Femur (tissue), 1 donor: ENCODE results near the gene EFHD2.
"Not testable (repeated sequence)": the region's sequence is repeated elsewhere in the genome, so short reads cannot be mapped to it uniquely, and the experiment has no call there.

Source experiments
- DNase-seq: peaks from one replicate; pipeline ENCODE4 v3.0.0-alpha.2; 2017

EFHD2 gene

DNA sequence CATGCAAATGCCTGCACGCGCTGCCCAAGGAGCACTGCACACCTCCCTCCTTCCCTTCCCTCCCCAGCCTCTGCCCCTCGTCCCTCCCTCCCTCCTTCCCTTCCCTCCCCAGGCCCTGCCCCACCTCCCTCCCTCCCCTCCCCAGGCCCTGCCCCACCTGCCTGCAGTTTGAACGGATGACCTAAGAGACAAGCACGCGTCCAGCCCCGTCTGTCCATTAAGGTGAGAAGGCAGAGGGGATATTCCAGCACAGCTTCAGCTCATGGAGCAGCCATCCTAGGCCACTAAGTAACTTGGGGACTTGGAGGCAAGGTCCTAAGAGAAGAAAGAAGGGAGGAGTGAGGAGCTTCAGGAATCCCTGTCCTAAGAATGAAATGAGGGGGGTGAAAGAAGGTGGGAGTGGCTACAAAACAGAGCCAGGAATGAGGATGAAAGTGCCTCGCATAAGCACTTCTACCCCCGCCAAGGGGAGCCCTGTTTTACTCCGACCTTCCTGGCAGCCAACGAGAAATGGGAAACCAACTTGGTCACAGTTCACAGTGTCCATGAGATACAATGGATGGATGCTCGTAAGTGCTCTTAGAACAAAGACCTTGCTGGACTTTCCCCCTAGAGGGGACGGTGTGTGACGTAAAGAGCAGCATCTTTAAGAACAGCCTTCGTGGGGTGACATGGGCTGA, 21.3 kb upstream of the EFHD2 start:
- no peak for DNase-seq

DNA sequence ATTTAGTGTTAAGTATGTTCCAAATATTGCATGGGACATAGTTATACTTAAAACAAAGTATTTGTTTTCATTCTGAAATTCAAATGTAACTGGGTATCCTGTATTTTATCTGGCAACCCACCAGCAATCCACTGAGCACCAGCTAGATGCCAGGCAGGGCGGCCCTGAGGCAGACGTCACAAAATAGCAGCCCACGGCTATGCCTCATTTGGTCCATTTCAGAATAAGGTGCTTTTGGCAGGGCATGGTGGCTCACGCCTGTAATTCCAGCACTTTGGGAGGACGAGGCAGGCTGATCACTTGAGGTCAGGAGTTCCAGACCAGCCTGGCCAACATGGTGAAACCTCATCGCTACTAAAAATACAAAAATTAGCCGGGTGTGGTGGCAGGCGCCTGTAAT, 19.9 kb upstream of the EFHD2 start:
- DNase-seq: not testable (repeated sequence)

DNA sequence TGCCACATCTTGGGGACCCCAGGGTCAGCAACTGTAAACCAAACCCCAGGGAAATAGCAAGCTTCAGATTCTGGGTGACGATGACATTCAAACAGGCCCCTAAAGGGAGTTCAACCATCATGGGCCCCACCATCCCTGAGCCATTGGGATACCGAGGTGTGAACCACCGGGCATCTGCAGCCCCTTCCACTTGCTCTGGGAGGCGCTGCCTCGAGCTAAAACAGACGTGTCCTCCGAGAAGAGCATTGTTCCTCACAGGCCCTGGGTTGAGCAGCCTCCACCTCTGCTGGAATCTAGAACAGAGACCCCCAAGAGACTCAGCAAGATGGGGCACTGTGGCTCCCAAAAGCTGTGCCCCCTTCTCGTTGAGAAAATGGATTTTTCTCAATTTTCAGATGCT, 19.0 kb upstream of the EFHD2 start:
- no peak for DNase-seq

DNA sequence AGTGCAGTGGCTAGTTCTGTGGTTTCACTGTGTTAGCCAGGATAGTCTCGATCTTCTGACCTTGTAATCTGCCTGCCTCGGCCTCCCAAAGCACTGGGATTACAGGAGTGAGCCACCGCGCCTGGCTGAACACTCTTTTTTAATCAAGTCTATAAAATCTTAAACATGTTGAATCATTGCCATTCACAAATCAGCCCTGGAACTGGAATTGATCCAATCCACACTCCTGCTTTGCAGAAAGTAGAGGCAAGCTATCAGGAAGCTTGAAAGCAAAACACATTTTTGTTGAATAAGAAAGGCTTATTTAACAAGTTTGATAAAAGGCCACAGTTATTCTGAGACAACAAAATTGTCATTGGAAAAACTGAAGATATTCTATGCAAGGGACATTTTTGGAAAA, 18.3 kb upstream of the EFHD2 start:
- no peak for DNase-seq

DNA sequence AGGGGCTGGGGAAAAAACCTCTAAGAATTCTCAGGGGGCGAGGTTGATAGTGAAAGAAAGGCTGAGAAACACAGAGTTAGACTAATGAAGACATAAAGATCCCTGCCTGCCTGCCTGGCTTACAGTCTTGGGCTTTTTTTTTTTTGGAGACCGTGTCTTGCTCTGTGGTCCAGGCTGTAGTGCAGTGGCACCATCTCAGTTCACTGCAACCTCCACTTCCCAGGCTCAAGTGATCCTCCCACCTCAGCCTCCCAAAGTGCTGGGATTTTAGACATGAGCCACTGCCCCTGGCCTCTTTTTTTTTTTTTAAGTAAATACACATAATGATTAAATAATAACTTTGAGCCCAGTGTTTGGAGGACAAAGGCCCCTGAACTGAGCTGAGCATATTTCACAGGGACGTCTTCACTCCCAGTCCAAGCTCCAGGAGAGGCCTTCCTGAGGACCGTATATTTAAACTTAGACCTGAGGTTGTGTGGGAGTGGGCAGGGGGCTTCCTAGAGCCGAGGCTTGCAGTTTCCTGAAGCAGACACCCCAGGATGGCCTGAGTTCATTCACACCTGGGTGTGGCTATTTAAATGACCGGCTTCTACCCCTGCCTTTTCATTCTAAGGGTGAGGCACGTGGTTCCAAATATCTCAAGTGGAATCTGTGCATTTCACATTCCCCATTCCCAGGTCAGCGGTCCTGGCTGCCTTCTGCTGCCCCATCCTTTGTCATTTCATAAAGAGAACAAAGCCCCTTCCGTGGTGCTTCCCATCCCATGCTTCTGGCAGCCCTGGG, 16.0 kb upstream of the EFHD2 start:
- DNase-seq: no peak

DNA sequence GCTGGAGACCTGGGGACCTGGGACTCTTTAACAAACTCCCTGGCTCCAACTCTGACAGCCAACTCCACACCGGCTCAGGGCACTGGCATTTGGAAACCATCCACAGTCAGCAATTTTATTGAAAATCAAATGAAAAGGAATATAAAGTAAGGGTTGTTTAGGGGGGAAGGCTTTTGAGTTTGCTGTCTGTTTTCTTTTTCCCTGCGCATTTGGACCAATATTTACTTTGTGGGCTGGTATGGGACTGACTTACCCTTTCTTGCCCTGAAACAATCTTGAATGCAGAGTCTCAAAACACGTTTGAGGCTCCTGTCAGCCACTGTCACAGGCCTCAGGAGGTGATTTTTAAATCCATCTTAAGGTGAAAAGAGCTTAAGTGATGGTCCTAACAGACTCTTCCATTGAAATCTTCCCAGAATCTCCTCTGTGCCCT, 15.4 kb upstream of the EFHD2 start:
- DNase-seq: no peak

DNA sequence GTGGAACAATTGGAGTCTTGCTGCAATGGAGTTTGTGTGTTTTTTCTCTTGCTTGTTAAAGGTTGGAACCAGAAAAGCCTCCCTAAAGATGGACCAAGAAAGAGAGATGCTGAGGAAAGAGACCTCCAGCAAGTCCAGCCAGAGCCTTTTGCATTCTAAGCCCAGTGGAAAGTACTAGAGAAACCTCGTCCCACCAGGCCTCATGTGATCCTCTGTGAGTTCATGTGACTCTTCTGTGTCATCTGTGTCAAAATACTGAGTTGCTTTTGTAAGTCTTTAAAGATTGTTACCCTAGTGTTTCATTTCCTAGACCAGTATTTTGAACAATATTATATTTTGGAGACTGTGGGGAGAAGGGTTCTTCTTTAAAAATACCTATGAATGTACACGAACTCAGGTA, 12.5 kb upstream of the EFHD2 start:
- DNase-seq: no peak

DNA sequence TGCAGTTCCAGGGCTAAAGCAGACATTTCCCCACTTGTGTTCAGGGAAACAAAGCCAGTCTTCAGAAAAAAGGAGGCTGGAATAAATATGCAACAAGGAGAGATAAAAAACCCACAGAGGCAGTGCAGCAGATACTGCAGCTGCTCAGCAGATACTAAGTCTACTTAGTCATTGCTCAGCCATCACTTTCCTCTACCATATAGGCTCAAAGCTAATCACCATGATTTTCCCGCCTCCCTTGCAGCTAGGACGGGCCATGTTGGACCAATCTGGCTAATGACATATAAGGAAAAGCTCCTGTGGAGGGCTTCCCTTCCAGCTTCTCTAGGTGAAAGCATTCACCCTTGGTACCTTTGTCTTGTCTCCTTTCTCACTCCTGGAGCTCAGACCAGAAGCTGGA, 10.0 kb upstream of the EFHD2 start:
- DNase-seq: no peak

DNA sequence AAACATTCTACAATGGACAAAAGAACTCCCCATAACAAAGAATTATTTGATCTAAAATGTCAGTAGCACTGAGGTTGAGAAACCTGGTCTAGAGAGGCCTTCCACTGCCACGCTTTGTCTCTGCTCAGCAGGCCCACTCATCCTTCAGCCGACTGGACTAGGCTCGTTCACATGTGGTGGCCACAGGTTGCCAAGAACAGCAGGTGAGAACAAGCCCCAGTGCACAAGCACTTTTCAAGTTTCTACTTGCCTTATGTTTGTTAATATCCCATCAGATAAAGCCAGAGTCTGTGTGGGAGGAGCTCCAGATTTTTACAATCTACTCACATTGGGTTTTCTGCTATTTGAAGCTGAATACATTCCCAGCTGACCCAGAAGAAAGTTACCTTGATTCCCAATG, 9.1 kb upstream of the EFHD2 start:
- DNase-seq: no peak

DNA sequence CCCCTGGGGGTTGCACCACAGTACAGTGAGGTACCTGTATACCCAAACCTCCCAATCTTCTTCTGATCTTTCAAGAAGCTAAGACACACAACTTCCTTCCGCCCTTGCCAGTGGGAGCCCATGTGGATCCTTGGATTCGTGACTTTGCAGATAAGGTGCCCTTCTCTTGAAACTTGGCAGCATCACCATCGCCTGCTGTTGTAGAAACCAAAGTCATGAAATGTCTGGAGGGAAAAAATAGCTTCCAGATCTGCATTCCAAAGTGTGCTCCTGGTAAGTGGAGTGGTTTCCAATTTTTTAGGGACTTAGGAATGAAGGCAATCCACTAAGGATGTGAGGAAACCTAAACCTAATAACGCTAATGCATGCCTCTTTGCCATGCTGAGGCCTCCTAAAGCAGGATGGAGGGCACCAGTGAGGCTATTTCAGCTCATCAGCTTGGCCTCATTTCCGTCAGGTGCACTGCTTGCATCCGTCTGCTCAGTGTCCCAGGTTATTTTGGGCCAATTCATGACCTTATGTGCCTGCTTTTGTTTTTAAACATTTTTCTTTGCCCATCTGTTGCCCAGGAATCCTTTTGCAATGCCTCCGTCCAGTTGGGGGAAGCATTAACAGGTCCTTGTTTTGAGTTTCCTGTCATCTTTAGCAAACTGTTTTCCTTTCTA, 8.2 kb upstream of the EFHD2 start:
- no peak for DNase-seq

DNA sequence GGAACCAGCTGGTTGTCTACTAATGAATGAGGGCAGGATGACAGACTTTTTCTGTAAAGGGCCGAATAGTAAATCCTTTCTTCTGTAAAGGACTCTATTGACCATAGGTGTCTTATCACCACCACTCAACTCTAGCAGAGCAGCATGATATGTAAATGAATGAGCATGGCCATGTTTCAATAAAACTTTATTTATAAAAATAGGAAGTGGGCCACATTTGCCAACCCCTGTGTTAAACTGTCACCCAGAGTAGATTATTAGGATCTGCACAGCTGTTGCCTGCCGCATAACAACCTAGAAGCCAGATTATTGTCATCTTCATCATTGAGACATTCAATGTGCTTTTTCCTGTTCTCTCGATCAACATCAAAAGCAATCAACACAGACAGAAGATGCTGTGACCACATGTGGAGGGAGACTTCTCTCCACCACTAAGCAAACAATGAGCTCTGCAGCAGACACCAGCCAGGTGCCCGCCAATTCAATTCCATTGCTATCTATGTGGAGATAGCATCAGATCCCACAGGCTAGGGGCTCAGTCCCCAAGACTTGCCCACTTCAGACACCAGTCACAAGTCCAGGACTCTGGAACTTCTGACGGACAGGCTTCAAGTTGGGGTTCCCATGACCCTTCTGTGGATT, 6.8 kb upstream of the EFHD2 start:
- no peak for DNase-seq

DNA sequence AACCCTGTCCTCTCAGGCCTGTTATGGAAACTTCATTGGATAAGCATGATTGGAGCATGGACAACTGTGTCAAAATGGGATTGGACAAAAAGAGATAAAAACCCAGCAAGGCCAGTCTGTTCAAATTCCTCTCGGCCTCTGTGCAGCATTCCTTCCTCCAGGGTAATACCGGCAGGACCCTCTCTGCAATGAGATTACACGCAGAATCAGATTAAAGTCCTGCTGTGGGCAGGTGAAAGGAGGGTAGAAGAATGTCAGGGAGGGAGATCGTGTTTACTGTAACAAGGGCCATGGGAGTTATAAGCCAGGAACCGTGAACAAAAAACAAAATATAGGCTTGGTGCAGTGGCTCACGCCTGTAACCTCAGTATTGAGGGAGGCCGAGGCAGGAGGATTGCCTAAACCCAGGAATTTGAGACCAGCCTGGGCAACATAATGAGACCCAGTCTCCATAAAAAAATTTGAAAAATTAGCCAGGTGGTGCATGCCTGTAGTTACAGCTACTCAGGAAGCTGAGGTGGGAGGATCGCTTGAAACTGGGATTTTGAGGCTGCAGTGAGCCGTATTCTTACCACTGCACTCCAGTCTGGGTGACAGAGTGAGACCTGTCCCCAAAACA, 5.6 kb upstream of the EFHD2 start:
- DNase-seq: no peak

DNA sequence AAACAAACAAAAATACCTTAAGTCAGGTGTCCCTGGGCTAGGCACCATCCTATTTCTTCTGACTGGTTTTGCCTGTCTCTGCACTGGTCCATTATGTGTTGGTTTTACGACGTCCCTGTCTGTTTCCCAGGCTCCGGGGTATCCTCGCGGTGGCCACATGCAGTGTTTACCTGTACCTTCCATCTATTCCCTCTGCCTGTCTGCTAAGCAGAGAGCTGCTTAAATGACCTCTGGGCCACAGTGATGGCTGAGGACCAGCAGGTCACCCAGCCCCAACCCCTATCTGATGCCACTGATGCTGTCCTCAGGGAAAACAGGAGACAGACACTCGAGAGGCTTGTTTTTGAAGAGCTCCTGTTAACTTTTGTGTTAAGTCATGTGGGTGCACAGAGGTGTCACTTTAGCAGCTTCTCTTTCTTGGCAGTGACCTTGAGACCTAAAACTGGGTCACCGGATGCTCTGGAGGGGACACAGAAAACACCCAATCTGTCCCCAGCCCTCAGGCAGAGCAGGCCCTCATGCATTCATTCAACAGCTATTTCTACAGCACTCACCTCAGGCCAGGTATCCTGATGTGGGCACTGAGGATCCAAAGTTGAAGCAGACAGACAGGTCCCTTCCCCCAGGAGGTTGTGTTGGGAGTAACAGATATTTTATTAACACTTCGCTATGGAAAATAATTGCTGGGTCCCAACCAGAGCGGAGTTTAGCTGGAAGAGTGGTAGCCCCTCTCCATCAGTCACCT, 4.4 kb upstream of the EFHD2 start:
- no peak for DNase-seq

DNA sequence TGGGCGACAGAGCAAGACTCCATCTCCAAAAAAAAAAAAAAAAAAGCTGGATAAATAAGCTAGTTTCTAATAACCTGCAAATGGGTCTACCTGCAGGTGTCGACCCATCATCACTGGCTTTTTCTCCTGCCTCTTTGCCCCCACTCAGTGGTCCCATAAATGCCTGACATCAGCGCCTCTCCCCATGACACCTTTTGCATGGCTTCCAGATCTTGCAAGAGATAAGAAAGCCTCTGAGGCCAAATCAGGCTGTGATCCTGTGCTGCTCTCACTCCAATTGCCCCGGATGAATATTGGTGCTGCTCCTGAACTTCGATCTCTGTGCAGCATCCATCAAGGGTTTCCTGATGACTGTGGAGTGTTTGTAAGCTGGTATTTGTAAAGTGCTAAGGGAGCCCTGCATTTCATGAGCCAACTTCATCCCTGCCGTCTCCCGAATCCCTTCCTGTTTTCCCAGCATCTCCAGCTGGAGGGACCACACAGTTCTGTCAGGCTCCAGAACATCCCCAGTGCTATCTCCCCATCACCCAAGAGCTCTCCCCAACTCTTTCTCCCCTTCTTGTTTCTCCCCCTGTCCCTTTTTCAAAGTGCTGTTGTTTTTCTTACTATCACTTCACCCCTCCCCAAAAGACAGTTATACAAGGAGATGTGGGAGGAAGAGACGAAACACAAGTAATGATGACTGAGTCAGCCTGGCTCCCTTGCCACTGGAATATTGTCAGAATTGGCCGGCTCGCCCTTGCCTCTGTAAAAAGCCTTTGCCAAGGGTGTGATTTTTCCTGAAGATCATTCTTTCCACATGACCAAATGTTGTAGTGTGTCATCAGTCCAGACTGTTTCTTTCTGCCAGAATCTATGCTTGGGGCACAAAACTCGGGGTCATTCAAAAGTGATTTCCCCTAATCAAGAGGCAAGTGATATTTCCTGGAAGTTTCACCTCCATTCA, 2.8 kb upstream of the EFHD2 start:
- DNase-seq: peak; percentile 85

DNA sequence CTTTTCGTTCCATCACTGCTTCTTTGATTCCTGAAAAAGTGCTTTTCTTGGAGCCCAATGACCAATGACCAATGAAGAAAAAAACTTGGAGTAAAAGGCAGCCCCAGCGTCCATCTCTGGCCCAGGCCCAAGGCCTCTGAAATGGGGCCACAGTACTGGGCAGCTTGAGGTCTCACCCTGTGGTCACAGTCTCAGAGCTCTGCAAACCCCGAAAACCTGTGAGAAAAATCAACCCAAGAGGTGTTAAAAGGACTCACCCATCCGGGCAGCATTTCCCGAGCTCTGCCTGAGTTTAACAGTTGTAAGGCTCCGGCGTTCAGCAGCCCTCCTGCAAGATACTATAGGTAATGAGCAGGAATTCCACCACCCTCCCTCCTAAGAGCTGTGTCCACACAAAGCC, 2.1 kb upstream of the EFHD2 start:
- no peak for DNase-seq

DNA sequence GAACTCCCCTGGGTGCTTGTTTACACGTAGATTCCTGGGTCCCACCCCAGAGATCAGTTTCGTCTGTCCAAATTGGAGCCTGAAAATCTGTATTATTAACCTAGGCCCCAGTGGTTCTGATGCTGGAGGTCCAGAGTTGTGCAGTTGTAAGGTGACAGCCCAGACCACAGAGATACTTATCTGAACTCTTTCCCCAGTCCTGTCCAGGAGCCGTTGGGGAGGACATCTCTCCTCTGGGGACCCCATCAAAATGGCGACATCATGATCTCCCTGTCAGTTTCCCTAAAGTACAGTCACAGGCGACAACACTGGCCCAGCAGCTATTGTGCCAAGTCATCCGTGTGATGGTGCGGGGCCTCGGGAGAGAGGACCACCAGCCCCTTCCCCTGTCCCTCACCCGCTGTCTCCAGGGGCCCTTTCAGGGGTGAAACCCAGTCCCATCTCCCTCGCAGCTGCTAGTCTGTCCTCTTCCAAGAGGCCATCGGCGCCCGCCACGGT, 749 bp upstream of the EFHD2 start:
- no peak for DNase-seq

DNA sequence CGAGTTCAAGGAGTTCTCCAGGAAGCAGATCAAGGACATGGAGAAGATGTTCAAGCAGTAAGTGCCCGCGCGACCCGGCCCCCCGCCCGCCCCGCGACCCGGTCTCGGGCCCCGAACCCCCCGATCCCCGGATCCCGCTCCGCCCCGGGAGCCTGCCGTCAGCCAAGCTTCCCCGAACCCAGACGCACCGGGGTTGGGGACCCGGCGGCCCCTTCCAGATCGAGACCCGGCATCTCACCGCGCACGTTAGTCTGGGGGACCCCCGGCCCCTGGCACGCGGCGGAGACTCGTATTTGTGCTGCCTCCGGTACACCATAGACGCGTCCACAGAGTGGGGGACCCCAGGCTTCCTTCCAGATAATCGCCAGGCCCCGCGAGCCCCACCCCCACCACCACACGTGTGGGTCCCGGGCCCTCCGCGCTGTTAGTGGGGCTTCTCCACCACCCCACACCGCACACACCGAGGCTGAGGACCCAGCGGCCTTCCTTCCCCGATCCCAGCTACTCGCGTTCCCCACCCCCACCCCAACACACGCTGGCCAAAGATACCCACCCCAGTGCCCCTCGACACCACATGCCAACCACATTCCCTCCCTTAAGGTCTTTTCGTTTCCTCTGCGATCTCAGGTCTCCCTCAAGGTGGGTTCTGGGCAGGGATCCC, 665 bp downstream of the EFHD2 start:
- DNase-seq: no peak

DNA sequence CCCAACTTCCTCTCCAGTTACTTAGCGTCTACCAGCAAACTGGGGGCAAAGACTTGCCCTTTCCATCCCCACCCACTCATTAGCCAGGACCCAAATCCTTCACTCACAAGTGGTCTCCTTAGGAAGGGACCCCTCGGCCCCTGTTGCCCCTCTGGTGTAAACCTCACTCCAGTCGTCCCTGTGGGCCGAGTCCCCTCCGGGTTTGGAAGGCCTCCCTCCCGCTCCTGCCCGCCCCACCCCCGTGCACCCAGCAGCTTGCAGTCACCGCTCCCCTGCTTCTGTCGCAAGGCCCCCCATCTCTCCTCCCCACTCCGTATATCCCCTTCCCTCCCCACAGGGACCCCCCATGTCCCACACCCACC, 1.2 kb downstream of the EFHD2 start:
- no peak for DNase-seq

DNA sequence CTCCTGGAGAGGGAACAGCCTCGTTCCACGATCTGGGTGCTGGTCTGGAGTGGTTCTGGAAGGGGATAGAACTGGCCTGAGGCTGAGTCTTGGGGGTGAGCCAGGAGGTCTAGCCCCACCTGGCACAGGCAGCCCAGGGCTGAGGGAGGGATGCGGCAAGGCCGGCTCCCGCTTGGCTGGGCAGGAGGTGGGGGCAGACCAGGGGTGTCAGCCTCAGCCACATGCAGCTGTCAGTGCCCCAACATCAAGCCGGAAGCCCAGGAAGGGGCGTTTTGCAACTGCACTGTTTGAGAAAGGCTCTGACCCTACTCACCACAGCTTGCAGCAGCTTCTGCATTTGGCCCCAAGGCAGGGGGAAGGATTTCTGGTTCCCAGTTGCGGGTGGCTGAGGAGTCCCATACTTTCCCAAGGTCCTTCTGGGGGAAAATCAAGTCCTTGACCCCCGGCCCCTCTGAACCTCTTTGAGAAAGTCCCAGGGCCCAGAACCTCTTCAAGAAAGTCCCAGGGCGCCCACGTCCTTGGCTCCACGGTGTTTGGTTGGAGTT, 2.0 kb downstream of the EFHD2 start:
- DNase-seq: peak; percentile 79

DNA sequence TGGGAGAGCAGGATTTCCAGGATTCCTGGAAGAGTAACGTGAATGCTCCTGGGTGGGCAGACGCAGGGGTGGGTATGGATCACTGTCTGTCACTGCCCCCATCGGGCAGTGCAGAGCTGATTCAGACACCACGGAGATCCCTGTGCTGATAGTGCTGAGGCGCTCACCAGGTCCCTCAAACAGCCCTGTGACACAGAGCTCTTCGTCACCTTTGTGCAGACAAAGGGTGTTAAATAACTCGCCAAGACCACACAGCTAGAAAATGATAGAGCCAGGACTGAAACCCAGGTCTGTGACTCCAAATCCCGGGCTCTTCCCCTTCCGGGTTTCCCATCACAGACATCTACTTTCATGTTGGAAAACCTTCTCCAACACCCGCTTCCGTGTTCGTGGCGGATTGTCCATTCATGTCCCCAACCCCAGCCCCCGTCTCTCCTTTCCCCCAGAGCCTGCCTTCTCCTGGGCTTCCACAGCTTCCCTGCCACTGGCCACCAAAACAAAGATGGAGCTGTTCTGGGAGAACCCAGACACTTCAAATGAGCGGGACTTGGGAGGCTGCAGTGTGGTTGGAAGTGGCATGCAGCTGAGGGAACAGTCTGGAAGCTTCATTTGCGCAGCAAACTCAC, 2.6 kb downstream of the EFHD2 start:
- DNase-seq: no peak
